PC-9 (cell line): ENCODE results near the gene PACRG.

Experiments used
- CTCF ChIP-seq: fragments of 200-600 bp; sonication (generic); conservative IDR thresholded peaks from 2 replicates; pipeline ENCODE4 v1.6.1; 2017; ENCODE audit warnings: mixed run types, antibody characterized with exemption, mild to moderate bottlenecking, moderate library complexity
- EZH2 ChIP-seq: fragments of 200-600 bp; sonication (generic); IDR thresholded peaks from 2 replicates; pipeline ENCODE4 v1.8.0; 2017; ENCODE audit warnings: antibody characterized with exemption, low read depth

- TF ChIP-seq CTCF (no peak), EZH2 (no peak)
Measured at GRCh38 chr6:163214259-163214658, 486.5 kb downstream of the PACRG start.
